Activated gamma-delta T cell treated with anti-CD3 and anti-CD28 coated beads, Interleukin-2, amount 50 U/mL, for 16 hours (primary cell): ENCODE measurements around the gene SLC10A1.
"Not testable (repeated sequence)": the region's sequence is repeated elsewhere in the genome, so short reads cannot be mapped to it uniquely, and the experiment has no call there.

Source experiments
- DNase-seq: peaks from one replicate; pipeline ENCODE4 v3.0.0-alpha.2; 2020; ENCODE audit warnings: low read depth

Gene SLC10A1

GRCh38 chr14:69769623-69770022 lies 27.4 kb downstream of the SLC10A1 start:
- DNase-seq, result no peak

- DNase-seq, result no peak
Observed at GRCh38 chr14:69768873-69769272, 28.2 kb downstream of the SLC10A1 start.

- DNase-seq, result peak; percentile 85
Observed at GRCh38 chr14:69767369-69767999, 29.6 kb downstream of the SLC10A1 start.

- DNase-seq, result peak; percentile 92
Observed at GRCh38 chr14:69766984-69767368, 30.1 kb downstream of the SLC10A1 start, which contains the start of gene SRSF5. Gene SRSF5 (plus strand): TSS chr14:69767142. CDS start chr14:69768157, 1,015 bp downstream.

- DNase-seq, result no peak
Observed at GRCh38 chr14:69763761-69764510, 33.1 kb downstream of the SLC10A1 start.

GRCh38 chr14:69760810-69761209 lies 36.2 kb downstream of the SLC10A1 start:
- no peak for DNase-seq

- DNase-seq, result no peak
Observed at GRCh38 chr14:69756298-69756697, 40.7 kb downstream of the SLC10A1 start.

- no peak for DNase-seq
Observed at GRCh38 chr14:69755784-69756183, 41.3 kb downstream of the SLC10A1 start.

- no peak for DNase-seq
Observed at GRCh38 chr14:69755296-69755695, 41.7 kb downstream of the SLC10A1 start.

GRCh38 chr14:69754487-69754886 lies 42.6 kb downstream of the SLC10A1 start:
- no peak for DNase-seq

- no peak for DNase-seq
Observed at GRCh38 chr14:69753860-69754259, 43.2 kb downstream of the SLC10A1 start.

- no peak for DNase-seq
Observed at GRCh38 chr14:69752773-69753172, 44.3 kb downstream of the SLC10A1 start.

- DNase-seq, result no peak
Observed at GRCh38 chr14:69750495-69750894, 46.5 kb downstream of the SLC10A1 start.

- DNase-seq, result no peak
Observed at GRCh38 chr14:69749956-69750355, 47.1 kb downstream of the SLC10A1 start.

GRCh38 chr14:69741055-69741454 lies 56.0 kb downstream of the SLC10A1 start:
- no peak for DNase-seq

GRCh38 chr14:69736405-69736804 lies 60.6 kb downstream of the SLC10A1 start:
- DNase-seq, result not testable (repeated sequence)

- not testable (repeated sequence) for DNase-seq
Observed at GRCh38 chr14:69731919-69732598, 65.0 kb downstream of the SLC10A1 start.

GRCh38 chr14:69727860-69728259 lies 69.2 kb downstream of the SLC10A1 start:
- DNase-seq, result no peak

- peak; percentile 73 for DNase-seq
Observed at GRCh38 chr14:69726761-69727511, 70.1 kb downstream of the SLC10A1 start.
